Measurements from ENCODE around the gene LRRC30.
"Not testable (repeated sequence)": the region's sequence is repeated elsewhere in the genome, so short reads cannot be mapped to it uniquely, and the experiment has no call there.

Gene LRRC30

DNA sequence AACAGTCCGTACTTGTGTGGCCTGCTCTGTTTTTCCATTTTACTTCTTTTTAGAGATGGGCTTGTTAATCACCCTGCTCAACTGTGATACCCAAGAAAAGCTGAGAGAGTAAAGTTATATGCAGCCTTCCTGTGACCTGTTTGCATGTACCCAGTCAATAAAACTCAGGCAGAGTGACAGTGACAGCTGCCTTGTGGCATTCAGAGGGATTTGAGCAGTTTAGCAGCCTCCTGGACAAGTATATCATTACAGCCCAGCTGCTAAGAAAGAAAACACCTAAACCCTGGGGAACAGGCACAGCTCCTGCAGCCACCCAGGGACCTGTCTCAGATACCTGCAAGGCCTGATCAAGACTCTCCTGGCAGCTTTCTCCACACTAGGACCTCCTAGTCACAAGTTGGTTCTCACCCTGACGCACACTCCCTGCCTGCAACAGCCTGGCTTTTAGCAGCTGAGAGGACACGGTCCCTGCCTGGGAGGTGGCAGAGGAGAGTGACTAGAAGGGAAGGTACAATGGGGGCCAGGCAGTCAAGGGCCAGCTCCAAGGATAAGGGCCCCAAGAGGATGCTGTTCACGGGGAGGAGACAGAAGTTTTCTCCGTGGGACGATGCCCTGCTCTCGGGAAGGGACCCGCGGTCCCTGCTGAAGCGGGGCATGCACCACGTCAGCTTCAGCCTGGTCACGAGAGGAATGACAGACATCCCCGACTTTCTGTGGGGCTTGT is at the start of gene LRRC30:
TSS of gene LRRC30 (plus strand) at position 464 of the 724 bp plus-strand sequence. CDS start at position 514, 50 bp downstream.
- DNase-seq (ENCODE audit: low read depth, low spot score): no peak

DNA sequence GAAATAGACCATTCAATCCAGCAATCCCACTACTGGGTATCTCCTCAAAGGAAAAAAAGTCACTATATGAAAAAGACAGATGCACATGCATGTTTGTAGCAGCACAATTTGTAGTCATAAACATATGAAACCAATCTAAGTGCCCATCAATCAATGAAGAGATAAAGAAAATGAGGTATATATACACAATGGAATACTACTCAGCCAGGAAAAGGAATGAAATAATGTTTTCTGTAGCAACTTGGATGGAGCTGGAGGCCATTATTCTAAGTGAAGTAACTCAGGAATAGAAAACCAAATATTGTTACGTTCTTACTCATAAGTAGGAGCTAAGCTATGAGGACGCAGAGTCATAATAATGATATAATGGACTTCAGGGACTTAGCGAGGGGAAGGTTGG is 45.2 kb upstream of the LRRC30 start:
- DNase-seq (ENCODE audit: low read depth, low spot score): no peak

DNA sequence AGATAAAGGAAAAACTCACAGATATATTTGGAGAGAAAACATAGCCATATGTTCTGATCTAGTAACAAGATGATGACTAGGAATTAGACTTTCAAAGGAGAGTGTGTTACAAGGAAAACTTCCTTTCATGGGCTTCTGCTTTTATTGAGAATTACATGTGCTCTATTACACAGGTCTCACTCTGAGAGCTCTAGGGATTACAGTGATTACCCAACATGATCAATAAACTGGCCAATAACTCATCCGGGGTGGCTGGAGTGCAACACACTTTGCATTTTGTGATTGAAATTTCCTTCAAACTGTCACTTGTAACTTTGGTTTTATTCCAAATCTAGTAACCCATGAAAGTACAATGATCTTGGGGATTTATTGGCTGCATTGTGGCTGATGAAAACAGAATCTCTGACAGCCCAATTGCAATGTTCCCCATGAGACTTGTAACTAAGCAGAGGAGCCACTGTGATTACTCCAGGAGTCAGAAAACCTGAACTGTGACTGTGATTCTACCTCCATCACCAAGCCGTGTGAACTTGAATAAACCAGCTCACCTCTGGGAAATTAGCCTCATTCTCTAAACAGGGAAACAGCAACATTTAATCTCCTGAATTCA is 40.2 kb upstream of the LRRC30 start:
- DNase-seq (ENCODE audit: low read depth, low spot score): no peak

DNA sequence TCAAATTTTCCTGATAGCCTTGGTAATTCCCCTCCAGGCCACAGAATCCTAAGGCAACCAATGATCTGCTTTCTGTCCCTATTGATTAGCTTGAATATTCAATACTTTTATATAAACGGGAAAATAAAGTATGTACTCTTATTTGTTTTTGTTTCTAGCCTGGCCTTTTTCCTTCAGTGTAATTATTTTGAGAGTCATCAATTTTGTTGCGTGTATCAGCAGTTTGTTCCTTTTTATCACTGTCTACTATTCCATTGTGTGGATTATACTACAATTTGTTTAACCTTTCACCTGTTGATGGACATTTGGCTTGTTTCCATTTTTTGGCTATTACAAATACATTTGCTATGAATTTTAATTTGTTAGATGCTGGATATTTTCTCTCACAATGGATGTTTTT is 39.2 kb upstream of the LRRC30 start:
- no peak for DNase-seq (ENCODE audit: low read depth, low spot score)

DNA sequence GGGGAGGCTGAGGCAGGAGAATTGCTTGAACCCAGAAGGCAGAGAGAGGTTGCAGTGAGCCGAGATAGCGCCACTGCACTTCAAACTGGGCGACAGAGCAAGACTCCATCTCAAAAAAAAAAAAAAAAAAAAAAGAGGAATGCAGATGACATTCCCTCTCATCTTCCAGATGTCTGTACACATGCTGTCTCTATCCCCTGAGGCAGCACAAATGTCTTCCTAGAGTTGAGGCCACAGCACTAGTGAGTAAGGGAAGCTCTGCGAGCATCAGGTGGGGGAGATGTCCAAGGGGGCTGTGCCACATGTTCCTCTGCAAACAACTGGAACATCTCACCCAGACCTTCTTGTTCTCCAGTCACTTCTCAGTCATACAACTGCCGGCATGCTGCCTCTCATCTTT is 35.6 kb upstream of the LRRC30 start:
- DNase-seq (ENCODE audit: low read depth, low spot score): no peak

- no peak for DNase-seq (ENCODE audit: low read depth, low spot score)
Observed at GRCh38 chr18:7196421-7196820, 34.5 kb upstream of the LRRC30 start.

GRCh38 chr18:7197854-7198253 is 33.0 kb upstream of the LRRC30 start:
- DNase-seq (ENCODE audit: low read depth, low spot score): no peak

GRCh38 chr18:7198326-7198725 is 32.6 kb upstream of the LRRC30 start:
- no peak for DNase-seq (ENCODE audit: low read depth, low spot score)

DNA sequence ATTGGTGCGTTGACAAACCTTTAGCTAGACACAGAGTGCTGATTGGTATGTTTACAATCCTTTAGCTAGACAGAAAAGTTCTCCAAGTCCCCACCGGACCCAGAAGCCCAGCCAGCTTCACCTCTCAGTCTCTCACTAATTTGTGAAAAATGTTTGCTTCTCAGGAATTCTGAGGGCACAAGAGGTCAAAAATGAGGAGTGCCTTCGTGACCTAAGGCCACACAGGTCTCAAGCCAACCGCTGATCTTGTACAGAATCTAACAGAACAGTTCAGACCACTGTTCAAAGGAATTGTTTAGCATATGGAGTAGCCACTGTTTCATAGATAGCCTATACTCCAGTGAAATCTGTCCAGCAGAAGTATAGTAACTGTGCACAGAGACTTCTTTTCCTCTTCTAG is 29.8 kb upstream of the LRRC30 start:
- DNase-seq (ENCODE audit: low read depth, low spot score): no peak

DNA sequence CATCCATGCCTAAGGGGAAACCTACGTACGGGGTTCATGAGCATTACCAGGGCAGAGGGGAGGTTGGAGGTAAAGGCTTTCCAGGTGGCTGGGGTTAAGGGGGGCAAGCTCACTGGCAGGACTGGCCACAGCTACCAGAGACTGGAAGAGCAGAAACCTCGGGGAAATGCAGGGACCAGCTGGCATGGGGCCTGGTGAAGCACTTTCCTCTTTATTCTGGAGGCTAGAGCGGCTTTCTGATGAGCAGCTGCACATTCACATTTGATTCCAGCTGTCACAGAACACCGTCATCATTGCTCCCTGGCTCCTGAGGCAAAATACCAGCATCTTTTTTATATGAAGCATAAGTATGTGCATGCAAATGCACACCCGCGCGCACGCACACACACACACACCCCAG is 28.7 kb upstream of the LRRC30 start:
- DNase-seq (ENCODE audit: low read depth, low spot score): no peak

- DNase-seq (ENCODE audit: low read depth, low spot score): not testable (repeated sequence)
Observed at GRCh38 chr18:7203601-7204000, 27.3 kb upstream of the LRRC30 start.

DNA sequence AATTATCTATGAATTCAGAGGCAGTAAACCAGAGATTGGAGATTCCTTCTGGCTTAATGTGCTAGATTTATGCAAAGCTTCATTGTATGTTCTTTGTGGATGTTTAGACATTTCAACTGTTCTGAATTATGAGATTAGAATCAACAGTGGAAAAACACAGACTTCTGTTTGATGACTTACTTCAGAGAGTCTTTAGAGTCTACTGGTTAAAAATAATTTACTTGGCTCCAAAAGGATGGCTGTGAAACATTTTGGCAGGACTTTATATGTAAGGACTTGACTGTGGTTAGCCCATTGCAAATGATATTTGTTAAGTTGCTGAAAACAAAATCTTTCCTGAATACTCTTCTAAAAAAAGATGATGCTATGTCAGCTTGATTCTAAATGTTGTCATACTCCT is 25.5 kb upstream of the LRRC30 start:
- DNase-seq (ENCODE audit: low read depth, low spot score): no peak

- no peak for DNase-seq (ENCODE audit: low read depth, low spot score)
Observed at GRCh38 chr18:7206217-7206616, 24.7 kb upstream of the LRRC30 start.

DNA sequence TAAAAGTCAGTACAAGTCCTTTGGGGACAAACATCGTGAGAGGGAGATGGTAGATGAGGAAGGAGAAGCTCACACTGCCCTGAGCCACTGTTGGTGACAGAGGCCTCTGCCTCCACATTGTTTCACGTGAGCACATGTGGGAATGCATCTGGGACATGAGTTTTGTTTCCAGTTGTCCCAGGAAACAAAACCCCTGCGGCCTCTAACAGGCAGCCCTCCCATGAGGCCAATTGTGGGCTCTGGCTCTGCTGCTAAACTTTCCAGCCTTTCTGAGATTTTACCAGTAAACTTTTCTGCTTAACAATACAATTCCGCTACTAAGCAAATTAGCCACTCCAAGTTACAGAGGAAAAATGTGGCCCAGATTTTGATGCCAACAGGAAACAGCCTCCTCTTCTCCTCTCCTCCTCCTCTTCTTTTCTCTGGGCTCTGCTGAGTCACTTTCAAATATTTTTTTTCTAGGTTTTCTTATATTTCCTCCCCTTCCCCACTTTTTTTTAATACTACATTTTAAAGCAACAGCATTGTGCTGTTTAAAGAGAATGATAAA is 23.4 kb upstream of the LRRC30 start:
- no peak for DNase-seq (ENCODE audit: low read depth, low spot score)

GRCh38 chr18:7221424-7222155 is 9.3 kb upstream of the LRRC30 start:
- no peak for DNase-seq (ENCODE audit: low read depth, low spot score)

GRCh38 chr18:7224198-7224597 is 6.7 kb upstream of the LRRC30 start:
- DNase-seq (ENCODE audit: low read depth, low spot score): no peak

DNA sequence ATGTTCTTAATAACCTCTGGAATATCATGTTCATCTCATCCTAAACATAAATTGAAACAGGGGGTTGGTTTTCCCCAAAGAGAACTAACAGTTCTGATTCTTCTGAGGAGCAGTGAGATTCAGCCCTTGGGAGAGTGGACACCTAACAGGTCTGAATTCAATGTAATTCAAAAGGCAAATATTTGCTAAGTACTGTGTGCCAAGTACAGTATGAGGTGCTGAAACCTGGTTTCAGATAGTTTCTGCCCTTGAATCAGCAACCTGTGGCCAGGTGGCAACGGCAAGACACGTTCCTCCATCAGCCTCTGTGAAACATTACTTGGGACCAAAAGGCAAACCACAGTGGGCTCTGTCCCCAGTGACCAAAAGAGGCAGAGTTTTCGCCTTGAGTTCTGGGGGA is 1.3 kb downstream of the LRRC30 start:
- DNase-seq (ENCODE audit: low read depth, low spot score): no peak

DNA sequence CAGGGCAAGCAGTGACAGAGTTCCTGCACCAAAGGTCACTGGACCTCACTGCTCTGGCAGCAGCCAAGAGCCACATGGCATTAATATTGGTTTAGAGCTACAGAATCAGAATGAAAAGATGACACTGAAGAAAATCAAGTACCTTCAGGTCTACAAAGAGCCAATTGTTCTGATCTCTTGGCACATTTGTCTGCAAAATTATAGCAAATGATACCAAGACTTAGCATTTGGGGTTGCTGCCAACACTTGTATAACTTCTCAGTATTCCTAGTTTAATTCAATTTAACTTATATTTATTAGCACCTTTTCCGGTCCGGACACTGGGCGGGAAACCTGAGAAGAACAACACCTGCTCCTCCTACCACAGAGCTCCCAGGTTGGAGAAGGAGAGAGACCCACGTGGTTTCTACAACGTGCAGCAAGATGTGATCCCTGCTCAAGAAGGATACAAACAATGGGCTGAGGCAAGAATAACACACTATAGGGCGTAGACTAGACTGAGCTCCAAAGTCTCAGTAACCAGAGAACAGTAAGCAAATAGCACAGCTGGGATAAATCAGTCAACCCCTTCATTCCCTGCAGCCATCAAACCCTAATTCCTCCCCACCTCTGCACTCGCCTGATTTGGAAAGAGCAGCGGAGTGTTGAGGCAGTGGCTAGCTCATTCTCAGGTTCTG is 2.4 kb downstream of the LRRC30 start:
- no peak for DNase-seq (ENCODE audit: low read depth, low spot score)

DNA sequence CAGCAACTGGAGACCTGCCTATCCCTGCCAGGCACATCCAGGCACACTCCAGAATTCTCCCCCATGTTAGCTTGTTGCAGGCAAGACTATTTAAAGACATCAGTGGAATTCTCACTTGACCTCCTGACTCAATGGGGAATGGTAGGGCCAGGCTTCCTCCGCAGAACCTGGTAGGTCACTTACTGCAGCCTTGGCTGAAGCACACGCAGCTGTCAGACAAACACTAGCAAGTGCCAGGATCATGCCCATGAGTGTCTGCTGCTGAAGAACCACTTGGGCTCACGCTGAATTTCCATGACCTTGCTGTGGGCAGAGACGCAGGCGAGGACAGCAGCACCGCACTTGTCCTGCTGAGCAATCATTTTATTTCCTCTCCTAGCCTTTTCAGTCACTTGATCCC is 3.2 kb downstream of the LRRC30 start:
- no peak for DNase-seq (ENCODE audit: low read depth, low spot score)

DNA sequence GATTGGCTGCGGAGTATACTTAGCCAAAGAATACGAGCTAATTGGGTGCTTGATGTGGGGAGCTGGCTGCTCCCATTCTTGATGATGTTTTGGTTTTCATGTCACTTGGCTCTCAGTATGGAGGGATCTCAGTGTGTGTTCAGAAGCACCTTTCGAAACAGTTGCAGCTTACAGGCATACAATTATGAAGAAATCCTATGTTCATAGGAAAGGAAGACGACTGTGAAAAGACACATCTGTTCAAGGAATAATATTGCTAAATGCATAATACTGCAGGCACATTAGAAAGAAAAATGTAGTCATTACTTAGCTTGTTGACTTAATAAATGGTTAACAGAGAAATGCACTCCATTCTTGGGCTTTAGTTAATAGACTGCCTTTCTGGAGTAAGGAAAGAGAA is 4.1 kb downstream of the LRRC30 start:
- DNase-seq (ENCODE audit: low read depth, low spot score): no peak

DNA sequence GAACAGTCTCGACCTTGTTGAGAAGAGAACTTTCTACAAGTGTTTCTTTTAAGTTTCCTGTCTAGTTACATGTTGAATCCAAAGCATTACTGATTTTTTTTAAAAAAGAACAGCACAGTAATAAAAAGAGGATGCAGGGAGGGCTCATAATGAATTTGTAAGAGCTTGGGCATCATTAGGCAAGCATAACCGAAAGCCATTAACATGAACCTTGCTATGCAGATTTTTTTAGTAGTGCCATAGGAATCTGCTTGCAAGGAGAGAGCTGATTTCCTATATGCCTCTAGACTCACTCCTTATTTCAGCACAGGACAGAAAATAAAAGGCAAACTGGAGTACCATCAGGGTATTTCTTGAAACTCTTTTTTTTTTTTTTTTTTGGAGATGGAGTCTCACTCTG is 5.2 kb downstream of the LRRC30 start:
- no peak for DNase-seq (ENCODE audit: low read depth, low spot score)

DNA sequence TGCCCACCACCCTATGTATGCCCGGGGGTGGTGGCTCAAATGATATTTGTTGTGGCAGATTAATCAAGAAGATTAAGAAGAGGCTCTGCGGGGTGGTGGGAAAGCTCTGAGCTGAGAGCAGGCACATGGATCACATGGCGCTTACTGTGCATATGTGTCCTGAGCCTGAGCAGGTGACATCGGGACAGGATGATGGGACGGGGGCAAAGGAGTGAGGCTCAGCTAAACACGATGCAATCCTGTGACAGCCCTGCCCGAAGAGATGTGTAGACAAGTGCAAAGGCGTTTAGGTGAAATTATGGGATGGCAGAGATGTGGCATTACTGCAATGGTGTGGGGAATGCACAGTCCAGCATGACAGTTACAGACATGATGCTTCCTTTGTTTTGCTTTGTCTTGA is 6.0 kb downstream of the LRRC30 start:
- no peak for DNase-seq (ENCODE audit: low read depth, low spot score)
